Progenitor cell of endocrine pancreas (in vitro differentiated cells): ENCODE measurements around the gene TMA7B. TPM values are rescaled to one million over a fixed set of nuclear protein-coding genes. Genes with fewer than 3 reads are reported as not detected.

Experiments used
- DNase-seq: peaks from one replicate; pipeline ENCODE4 v3.0.0; 2021; ENCODE audit warnings: low spot score; ENCODE audit not compliant: unreplicated experiment
- H3K27ac Mint-ChIP-seq: 2 replicates; pipeline ENCODE4 v1.8.0; 2021; ENCODE audit warnings: mild to moderate bottlenecking, moderate library complexity, mixed read lengths
- H3K27me3 Mint-ChIP-seq: 2 replicates; pipeline ENCODE4 v1.8.0; 2021; ENCODE audit warnings: mixed read lengths
- H3K36me3 Mint-ChIP-seq: 2 replicates; pipeline ENCODE4 v1.8.0; 2022; ENCODE audit warnings: mixed read lengths; ENCODE audit not compliant: insufficient read depth
- H3K4me1 Mint-ChIP-seq: 2 replicates; pipeline ENCODE4 v1.8.0; 2021; ENCODE audit warnings: low read depth, mixed read lengths
- H3K4me3 Mint-ChIP-seq: 2 replicates; pipeline ENCODE4 v1.8.0; 2021; ENCODE audit warnings: low read depth, mild to moderate bottlenecking, moderate library complexity, mixed read lengths
- H3K9me3 Mint-ChIP-seq: 2 replicates; pipeline ENCODE4 v1.8.0; 2021; ENCODE audit warnings: low read depth, mixed read lengths
- total RNA-seq: library from RNA; stranded (reverse); gene quantifications from 2 replicates; pipeline ENCODE4 v1.2.1, GENCODE V29; 2021
- TF ChIP-seq, protein P1 (sequence below): fragments of 200-600 bp; sonication (generic); IDR thresholded peaks from one replicate; pipeline ENCODE4 v1.5.0; 2021; ENCODE audit warnings: antibody characterized with exemption, mild to moderate bottlenecking; ENCODE audit not compliant: unreplicated experiment

The TMA7B gene
- total RNA-seq, 1 donor from 2014 or later, result not detected

DNA sequence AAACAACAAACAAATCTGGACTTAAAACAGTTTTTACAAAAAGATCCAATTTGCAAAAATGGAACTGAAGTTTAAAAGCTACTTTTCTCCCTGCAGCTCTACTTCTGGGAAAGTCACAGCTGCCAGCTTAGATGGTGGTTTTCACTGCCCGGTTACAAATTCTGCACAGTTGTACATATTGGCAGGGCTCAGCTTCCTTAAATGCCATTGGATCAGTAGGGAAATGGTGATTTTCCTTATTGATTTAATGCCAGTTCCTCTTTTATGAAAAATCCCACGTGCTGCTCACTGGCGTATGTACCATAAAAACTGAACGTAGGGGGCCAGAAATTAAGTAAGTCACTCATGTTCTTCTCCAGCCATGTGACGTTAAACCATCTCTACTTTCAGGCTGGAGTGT is 36.5 kb upstream of the TMA7B start:
- no peaks in the 10 kb centered on the region for H3K36me3 Mint-ChIP-seq
- H3K27ac Mint-ChIP-seq, result no peak overlapping the region
- no peak overlapping the region for H3K4me3 Mint-ChIP-seq
- H3K4me1 Mint-ChIP-seq, result peaks cover 7% of the 10 kb centered on the region
- no peak for DNase-seq
- TF ChIP-seq, protein P1, sequence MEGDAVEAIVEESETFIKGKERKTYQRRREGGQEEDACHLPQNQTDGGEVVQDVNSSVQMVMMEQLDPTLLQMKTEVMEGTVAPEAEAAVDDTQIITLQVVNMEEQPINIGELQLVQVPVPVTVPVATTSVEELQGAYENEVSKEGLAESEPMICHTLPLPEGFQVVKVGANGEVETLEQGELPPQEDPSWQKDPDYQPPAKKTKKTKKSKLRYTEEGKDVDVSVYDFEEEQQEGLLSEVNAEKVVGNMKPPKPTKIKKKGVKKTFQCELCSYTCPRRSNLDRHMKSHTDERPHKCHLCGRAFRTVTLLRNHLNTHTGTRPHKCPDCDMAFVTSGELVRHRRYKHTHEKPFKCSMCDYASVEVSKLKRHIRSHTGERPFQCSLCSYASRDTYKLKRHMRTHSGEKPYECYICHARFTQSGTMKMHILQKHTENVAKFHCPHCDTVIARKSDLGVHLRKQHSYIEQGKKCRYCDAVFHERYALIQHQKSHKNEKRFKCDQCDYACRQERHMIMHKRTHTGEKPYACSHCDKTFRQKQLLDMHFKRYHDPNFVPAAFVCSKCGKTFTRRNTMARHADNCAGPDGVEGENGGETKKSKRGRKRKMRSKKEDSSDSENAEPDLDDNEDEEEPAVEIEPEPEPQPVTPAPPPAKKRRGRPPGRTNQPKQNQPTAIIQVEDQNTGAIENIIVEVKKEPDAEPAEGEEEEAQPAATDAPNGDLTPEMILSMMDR, result no peak
- peaks cover 2% of the 10 kb centered on the region for H3K27me3 Mint-ChIP-seq
- no peaks in the 10 kb centered on the region for H3K9me3 Mint-ChIP-seq

DNA sequence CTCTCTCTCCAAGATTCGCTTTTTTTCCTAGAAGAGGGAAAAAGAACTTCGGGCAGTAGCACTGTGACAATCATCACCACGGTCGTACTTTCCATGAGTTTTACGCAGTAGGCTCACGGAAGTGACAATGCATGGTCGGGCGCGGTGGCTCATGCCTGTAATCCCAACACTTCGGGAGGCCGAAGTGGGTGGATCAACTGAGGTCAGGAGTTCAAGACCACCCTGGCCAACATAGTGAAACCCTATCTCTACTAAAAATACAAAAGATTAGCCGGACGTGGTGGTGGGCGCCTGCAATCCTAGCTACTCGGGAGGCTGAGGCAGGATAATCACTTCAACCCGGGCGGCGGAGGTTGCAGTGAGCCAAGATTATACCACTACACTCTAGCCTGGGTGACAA is 35.9 kb upstream of the TMA7B start:
- Mint-ChIP-seq H3K9me3 (no peaks in the 10 kb centered on the region), H3K4me1 (peaks cover 7% of the 10 kb centered on the region), H3K27ac (no peak overlapping the region), H3K4me3 (no peak overlapping the region), H3K27me3 (peaks cover 2% of the 10 kb centered on the region), H3K36me3 (no peaks in the 10 kb centered on the region)
- DNase-seq, result no peak
- TF ChIP-seq, protein P1, result no peak

DNA sequence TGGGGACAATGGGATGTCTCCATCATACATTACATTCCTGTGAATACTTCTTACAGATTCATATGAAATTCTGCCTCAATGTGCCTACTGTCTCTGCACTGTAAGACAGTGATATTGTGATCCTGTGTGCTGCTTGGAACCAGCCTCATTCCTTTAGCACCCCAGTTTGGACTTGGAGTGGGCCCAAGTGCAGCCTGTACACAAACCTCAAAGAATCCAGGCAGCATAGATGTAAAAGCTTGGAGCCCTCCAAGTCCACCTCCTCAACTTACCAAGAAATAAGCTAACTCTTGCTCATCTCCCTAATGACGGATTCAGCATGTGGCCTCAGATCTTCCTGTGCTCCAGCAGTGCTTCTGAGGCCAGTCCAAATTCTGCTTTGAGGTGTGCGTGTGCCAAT is 34.9 kb upstream of the TMA7B start:
- TF ChIP-seq, protein P1, result no peak
- Mint-ChIP-seq H3K27me3 (peaks cover 2% of the 10 kb centered on the region), H3K27ac (no peak overlapping the region), H3K36me3 (no peaks in the 10 kb centered on the region), H3K4me1 (peaks cover 7% of the 10 kb centered on the region), H3K9me3 (no peaks in the 10 kb centered on the region), H3K4me3 (no peak overlapping the region)
- DNase-seq, result no peak

DNA sequence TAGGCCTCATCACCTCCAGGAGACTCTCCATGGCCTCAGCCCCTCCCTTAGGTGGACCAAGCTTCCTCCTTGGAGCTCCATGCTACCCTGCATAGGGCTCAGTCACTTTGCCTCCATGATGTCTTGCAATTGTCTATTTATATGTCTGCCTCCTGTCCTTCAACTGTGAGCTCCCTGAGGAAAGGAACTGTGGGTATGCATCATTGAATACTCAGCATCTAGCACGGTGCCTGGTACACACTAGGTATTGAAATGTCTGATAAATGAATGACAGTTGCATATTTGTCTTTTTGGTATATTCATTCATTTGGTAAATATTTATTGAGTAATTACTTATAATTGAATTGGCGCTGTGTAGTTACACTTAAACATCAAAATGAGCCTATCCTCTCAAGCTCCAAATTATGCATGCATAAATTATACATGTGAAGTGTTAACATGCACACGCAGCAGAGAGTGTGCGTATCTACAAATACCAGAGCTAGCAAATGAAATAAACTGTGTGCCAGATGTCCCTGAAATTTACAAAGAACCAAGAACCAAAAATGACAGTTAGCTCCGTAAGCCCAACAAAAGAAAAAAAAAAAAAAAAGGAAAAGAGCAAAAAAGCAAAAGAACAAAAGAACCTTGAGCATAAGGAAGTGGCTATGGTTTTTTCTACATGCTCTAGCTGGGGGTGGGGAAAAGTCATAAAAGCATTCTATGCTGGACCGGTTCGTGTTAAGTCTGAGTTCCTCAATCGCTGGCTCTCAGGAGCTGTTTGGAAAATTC is 34.1 kb upstream of the TMA7B start:
- no peak overlapping the region for H3K4me3 Mint-ChIP-seq
- H3K4me1 Mint-ChIP-seq, result peaks cover 7% of the 10 kb centered on the region
- DNase-seq, result no peak

DNA sequence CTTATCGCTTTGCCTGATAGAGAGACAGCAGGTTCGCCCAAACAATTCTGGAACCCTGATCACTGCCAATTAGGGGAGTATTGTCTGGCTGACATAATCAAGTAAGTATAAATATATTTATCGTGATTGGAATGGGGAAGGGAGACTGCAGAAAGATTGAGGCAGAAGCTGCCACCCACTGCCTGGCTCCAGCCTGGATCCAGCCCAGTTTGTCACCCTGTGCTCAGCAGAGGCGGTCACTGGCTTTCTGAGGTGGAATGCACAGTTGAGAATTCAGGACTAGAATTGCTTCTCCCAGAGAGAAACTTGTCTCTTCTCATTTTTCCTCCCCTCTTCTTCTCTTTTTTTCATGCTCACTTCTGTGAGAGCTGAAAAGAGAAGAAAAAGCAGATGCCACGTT is 33.4 kb upstream of the TMA7B start:
- H3K36me3 Mint-ChIP-seq, result no peaks in the 10 kb centered on the region
- TF ChIP-seq, protein P1, result no peak
- no peak overlapping the region for H3K27ac Mint-ChIP-seq
- no peaks in the 10 kb centered on the region for H3K9me3 Mint-ChIP-seq
- no peak for DNase-seq
- H3K27me3 Mint-ChIP-seq, result peaks cover 2% of the 10 kb centered on the region
- H3K4me1 Mint-ChIP-seq, result peaks cover 7% of the 10 kb centered on the region
- no peak overlapping the region for H3K4me3 Mint-ChIP-seq

More for the DNA sequence above, 34.1 kb upstream of the TMA7B start:
- no peaks in the 10 kb centered on the region for H3K36me3 Mint-ChIP-seq
- H3K27me3 Mint-ChIP-seq, result peaks cover 2% of the 10 kb centered on the region
- no peak overlapping the region for H3K27ac Mint-ChIP-seq
- TF ChIP-seq, protein P1, result no peak
- H3K9me3 Mint-ChIP-seq, result no peaks in the 10 kb centered on the region
